Measurements from ENCODE around the gene C2orf49. TPM values are rescaled to one million over a fixed set of nuclear protein-coding genes. Genes with fewer than 3 reads are reported as not detected.

Gene C2orf49
- total and polyA plus RNA-seq, 9 of the 15 experiments (the other 6 are each of a cell fraction or from before 2014, with no cell fraction given), result 17.9 to 38.2 (median 25.6) TPM

DNA sequence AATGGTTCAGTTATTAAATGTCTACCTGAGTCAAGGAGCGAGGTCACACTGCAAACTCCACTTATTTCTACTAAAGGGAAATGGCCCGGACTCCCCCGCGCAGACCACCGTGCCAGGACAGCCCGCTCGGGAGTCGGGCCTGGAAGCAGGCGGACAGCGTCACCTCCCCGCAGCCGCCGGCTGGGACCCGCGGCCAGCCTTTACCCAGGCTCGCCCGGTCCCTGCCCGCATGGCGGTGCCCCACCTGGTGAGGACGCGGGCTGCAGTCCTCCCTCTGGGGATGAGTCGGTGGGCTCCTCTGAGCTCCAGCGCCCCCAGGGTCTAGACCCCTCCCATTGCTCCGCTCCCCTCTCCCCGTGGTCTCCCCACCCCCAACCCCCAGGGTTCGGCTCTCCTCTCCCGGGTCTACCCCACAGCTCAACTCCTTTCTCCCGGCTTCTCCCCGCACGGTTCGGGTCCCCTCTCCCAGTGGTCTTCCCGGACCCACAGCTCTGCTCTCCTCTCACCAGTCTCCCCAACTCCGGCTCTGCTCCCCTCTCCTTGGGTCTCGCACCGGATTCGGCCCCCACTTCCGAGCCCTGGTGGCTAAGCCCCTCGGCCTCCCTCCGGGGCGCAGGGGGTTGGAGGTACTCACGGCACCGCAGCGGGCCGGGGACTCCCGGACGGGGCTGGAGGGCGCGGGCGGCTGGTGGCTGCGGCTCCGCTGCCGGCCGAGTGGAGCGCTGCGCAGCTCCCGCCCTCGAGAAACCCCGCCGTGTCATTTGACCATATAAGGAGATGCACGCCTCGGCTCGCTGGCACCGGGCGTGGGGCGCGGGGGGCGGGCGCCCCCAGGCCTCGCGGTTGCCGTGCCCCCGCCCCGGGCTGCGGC, 61.2 kb downstream of the C2orf49 start, which contains the start of gene FHL2:
TSS of gene FHL2 (minus strand) at position 716 of the 871 bp plus-strand sequence. CDS start 12,535 bp downstream, outside the sequence.
- peak within 1 kb of the TSS; percentile 92 for H3K27ac ChIP-seq (ENCODE audit: extremely low read depth, low read depth, low read length)
- ChIA-PET POLR2A (interaction anchor here (0.6 to 2.2 kb wide), 8 partner anchors 9 to 168 kb away, joined by 3 to 10 read pairs (median 3); no protein-coding TSS in a partner anchor), CTCF (ENCODE audit: low intra/inter-chr PET ratio) (no interaction called here)
- H3K9me1 ChIP-seq (ENCODE audit: control insufficient read depth, insufficient read depth, low read length), result no peaks in the 10 kb centered on the region
- H3K9ac ChIP-seq (ENCODE audit: insufficient read depth in 1 of 2, low read depth in 2 of 2, low read length in 2 of 2), result peak within 1 kb of the TSS; percentile 92 to 95
- H3K79me2 ChIP-seq (ENCODE audit: control insufficient read depth, insufficient read depth, low read length), result peaks cover 52% of the 10 kb centered on the region
- no peaks in the 10 kb centered on the region for H3K27me3 ChIP-seq (ENCODE audit: control insufficient read depth in 2 of 2, insufficient read depth in 2 of 2, low read length in 2 of 2)
- H4K20me1 ChIP-seq (replicated peaks; ENCODE audit: control insufficient read depth, insufficient read depth, low read length), result no peaks in the 10 kb centered on the region
- peak within 1 kb of the TSS; percentile 90 for H3K4me2 ChIP-seq (ENCODE audit: insufficient read depth, low read length)
- ATAC-seq (peak; percentile 94), FAIRE-seq (no peak), DNase-seq (ENCODE audit: extremely low read depth in 1 of 4, low spot score in 3 of 4) (peak; percentile 77 to 89 (median 83))
- BruUV-seq (replicated peaks), result no TSS peak
- H3K4me1 ChIP-seq (replicated peaks in 1 of 2; ENCODE audit: control insufficient read depth in 2 of 2, insufficient read depth in 2 of 2, low read length in 2 of 2), result peaks cover 19 to 32% of the 10 kb centered on the region in 2 experiments
- H2AFZ ChIP-seq (ENCODE audit: low read depth, low read length), result peak within 1 kb of the TSS; percentile 96
- intact Hi-C loops (cut with micrococcal nuclease), result no loop called here
- in situ Hi-C loops (cut with MboI), result no loop called here
- 2% methylated on average over 51 of the region's 74 CpGs for WGBS (ENCODE audit: insufficient coverage, low coverage, missing lambda C conversion rate)
- no peaks in the 10 kb centered on the region for H3K9me3 ChIP-seq (replicated peaks; ENCODE audit: control insufficient read depth, insufficient read depth, low read depth, low read length)
- peaks cover 18% of the 10 kb centered on the region for H3K36me3 ChIP-seq (ENCODE audit: control insufficient read depth, insufficient read depth, low read length)
- H3K4me3 ChIP-seq, result peak within 1 kb of the TSS; percentile 91
- no peak for TF ChIP-seq BCL6 (CRISPR knock-in tag; IDR thresholded peaks at IDR 0.05)
- TF ChIP-seq CC2D1A (IDR thresholded peaks at IDR 0.05), result no peak
- TF ChIP-seq, protein P1, sequence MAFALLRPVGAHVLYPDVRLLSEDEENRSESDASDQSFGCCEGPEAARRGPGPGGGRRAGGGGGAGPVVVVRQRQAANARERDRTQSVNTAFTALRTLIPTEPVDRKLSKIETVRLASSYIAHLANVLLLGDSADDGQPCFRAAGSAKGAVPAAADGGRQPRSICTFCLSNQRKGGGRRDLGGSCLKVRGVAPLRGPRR (CRISPR knock-in tag; IDR thresholded peaks at IDR 0.05), result no peak
- no peak for TF ChIP-seq MAFG (tag; conservative IDR thresholded peaks at IDR 0.05)
- TF ChIP-seq, protein P2, sequence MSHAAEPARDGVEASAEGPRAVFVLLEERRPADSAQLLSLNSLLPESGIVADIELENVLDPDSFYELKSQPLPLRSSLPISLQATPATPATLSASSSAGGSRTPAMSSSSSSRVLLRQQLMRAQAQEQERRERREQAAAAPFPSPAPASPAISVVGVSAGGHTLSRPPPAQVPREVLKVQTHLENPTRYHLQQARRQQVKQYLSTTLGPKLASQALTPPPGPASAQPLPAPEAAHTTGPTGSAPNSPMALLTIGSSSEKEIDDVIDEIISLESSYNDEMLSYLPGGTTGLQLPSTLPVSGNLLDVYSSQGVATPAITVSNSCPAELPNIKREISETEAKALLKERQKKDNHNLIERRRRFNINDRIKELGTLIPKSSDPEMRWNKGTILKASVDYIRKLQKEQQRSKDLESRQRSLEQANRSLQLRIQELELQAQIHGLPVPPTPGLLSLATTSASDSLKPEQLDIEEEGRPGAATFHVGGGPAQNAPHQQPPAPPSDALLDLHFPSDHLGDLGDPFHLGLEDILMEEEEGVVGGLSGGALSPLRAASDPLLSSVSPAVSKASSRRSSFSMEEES (CRISPR knock-in tag; IDR thresholded peaks at IDR 0.05), result no peak
- no peak for TF ChIP-seq NELFE (IDR thresholded peaks at IDR 0.05; ENCODE audit: insufficient read depth, insufficient read length)
- no peak for TF ChIP-seq CCAR2 (IDR thresholded peaks at IDR 0.05; ENCODE audit: low read depth, low read length)
- TF ChIP-seq DIDO1 (tag; IDR thresholded peaks at IDR 0.05; ENCODE audit: low read depth), result no peak
- TF ChIP-seq ZNF584 (CRISPR knock-in tag; IDR thresholded peaks at IDR 0.05; ENCODE audit: low read depth), result no peak
- no peak for TF ChIP-seq ZNF239 (CRISPR knock-in tag; IDR thresholded peaks at IDR 0.05)
- no peak for TF ChIP-seq RAD51 (IDR thresholded peaks at IDR 0.05; ENCODE audit: borderline replicate concordance, low read depth)
- no peak for TF ChIP-seq ZNF311 (CRISPR knock-in tag; IDR thresholded peaks at IDR 0.05)
- TF ChIP-seq BHLHE40 (IDR thresholded peaks at IDR 0.05; ENCODE audit: low read length), result peak; percentile 20; the same call in 1 of the 2 replicates
- peak; percentile 92; the same call in 1 of the 2 replicates for TF ChIP-seq KAT7 (CRISPR knock-in tag; IDR thresholded peaks at IDR 0.05; ENCODE audit: borderline replicate concordance)
- no peak for TF ChIP-seq ZNF134 (CRISPR knock-in tag; conservative IDR thresholded peaks at IDR 0.05)
- no peak for TF ChIP-seq RHOXF2B (CRISPR knock-in tag; conservative IDR thresholded peaks at IDR 0.05)
- TF ChIP-seq NCOR1 (IDR thresholded peaks at IDR 0.05), result no peak
- TF ChIP-seq SMC3 (conservative IDR thresholded peaks at IDR 0.05; ENCODE audit: insufficient read depth, low read depth, low read length), result no peak
- TF ChIP-seq NFYB (IDR thresholded peaks at IDR 0.05; ENCODE audit: extremely low read depth, insufficient read length), result no peak
- no peak for TF ChIP-seq TAF15 (IDR thresholded peaks at IDR 0.05; ENCODE audit: low read depth, low read length)
- TF ChIP-seq NCOA6 (IDR thresholded peaks at IDR 0.05), result peak; percentile 74
- no peak for TF ChIP-seq SNIP1 (IDR thresholded peaks at IDR 0.05; ENCODE audit: low read depth)
- TF ChIP-seq MTA3 (IDR thresholded peaks at IDR 0.05; ENCODE audit: borderline replicate concordance), result 0 out of 2 replicates have a peak, but pooled peaks have one; percentile 38
- no peak for TF ChIP-seq ATF7 (IDR thresholded peaks at IDR 0.05)

Measured in K562 (cell line).